Ascending aorta (tissue), 2 donors: ENCODE data around the gene MYO9A. TPM values are rescaled to one million over a fixed set of nuclear protein-coding genes. Genes with fewer than 3 reads are reported as not detected.
"Not testable (repeated sequence)": the region's sequence is repeated elsewhere in the genome, so short reads cannot be mapped to it uniquely, and the experiment has no call there.

Source experiments
- DNase-seq, 2 donors: peaks; one replicate each; pipeline ENCODE4 v3.0.0-alpha.2; 2019; ENCODE audit warnings: low spot score in 2 of 2
- H3K27ac ChIP-seq, 2 donors: fragments of 200-600 bp; sonication (generic); one replicate each; pipeline ENCODE4 v1.5.1; 2016 to 2017; ENCODE audit warnings: mild to moderate bottlenecking in 1 of 2
- H3K27me3 ChIP-seq: fragments of 200-600 bp; sonication (generic); one replicate; pipeline ENCODE4 v1.5.1; 2017
- H3K36me3 ChIP-seq, 2 donors: fragments of 200-600 bp; sonication (generic); one replicate each; pipeline ENCODE4 v1.5.1; 2016
- H3K4me1 ChIP-seq, 2 donors: fragments of 200-600 bp; sonication (generic); one replicate each; pipeline ENCODE4 v1.5.1; 2016 to 2017; ENCODE audit warnings: mild to moderate bottlenecking in 1 of 2
- H3K4me3 ChIP-seq, 2 donors: fragments of 200-600 bp; sonication (generic); one replicate each; pipeline ENCODE4 v1.5.1; 2016 to 2017; ENCODE audit warnings: mild to moderate bottlenecking in 1 of 2
- H3K9me3 ChIP-seq, 2 donors: fragments of 200-600 bp; sonication (generic); one replicate each; pipeline ENCODE4 v1.5.1; 2016
- CTCF ChIP-seq, 3 experiments: fragments of 200-600 bp in 2 of 3; fragments of 450-650 bp in 1 of 3; sonication (generic) in 2 of 3; IDR thresholded peaks; one replicate each; pipeline ENCODE4 v1.5.1; 2016 to 2019; ENCODE audit warnings: antibody characterized with exemption in 3 of 3, mild to moderate bottlenecking in 1 of 3, moderate library complexity in 1 of 3
- intact Hi-C: fragments of 100-400 bp; cut with DNase I; formaldehyde crosslinking; loops from one replicate; pipeline ENCODE4 v1.15.1; 2023
- total RNA-seq: library from RNA; depleted of rRNA; stranded (reverse); fragments of >200 nt; gene quantifications from one replicate; pipeline ENCODE4 v1.1.0, GENCODE V29; 2016

MYO9A gene
- total RNA-seq, 1 donor from 2014 or later = 128 TPM

GRCh38 chr15:72110355-72110754, 7.6 kb downstream of the MYO9A start:
- H3K27ac ChIP-seq = no peak overlapping the region
- no peaks in the 10 kb centered on the region for H3K27me3 ChIP-seq
- H3K36me3 ChIP-seq = no peaks in the 10 kb centered on the region
- TF ChIP-seq CTCF (IDR thresholded peaks at IDR 0.05) = no peak
- intact Hi-C loops = no loop called here
- H3K9me3 ChIP-seq = no peaks in the 10 kb centered on the region
- DNase-seq = no peak
- peaks cover 0 to 2% of the 10 kb centered on the region in 2 donors for H3K4me1 ChIP-seq
- H3K4me3 ChIP-seq = no peak overlapping the region

- Histone ChIP-seq H3K27me3 (no peaks in the 10 kb centered on the region), H3K36me3 (no peaks in the 10 kb centered on the region), H3K4me3 (no peak overlapping the region), H3K9me3 (no peaks in the 10 kb centered on the region), H3K4me1 (peaks cover 0 to 10% of the 10 kb centered on the region in 2 donors), H3K27ac (no peak overlapping the region)
- DNase-seq = no peak
- TF ChIP-seq CTCF (IDR thresholded peaks at IDR 0.05) = no peak
- intact Hi-C loops = no loop called here
Measured at GRCh38 chr15:72106068-72106467, 11.9 kb downstream of the MYO9A start.

GRCh38 chr15:72105111-72105510, 12.8 kb downstream of the MYO9A start:
- peaks cover 0 to 10% of the 10 kb centered on the region in 2 donors for H3K4me1 ChIP-seq
- H3K27me3 ChIP-seq = no peaks in the 10 kb centered on the region
- no peaks in the 10 kb centered on the region for H3K36me3 ChIP-seq
- no peak overlapping the region for H3K4me3 ChIP-seq
- no peak overlapping the region for H3K27ac ChIP-seq
- TF ChIP-seq CTCF (IDR thresholded peaks at IDR 0.05) = no peak
- intact Hi-C loops = no loop called here
- no peaks in the 10 kb centered on the region for H3K9me3 ChIP-seq
- DNase-seq = no peak

DNA sequence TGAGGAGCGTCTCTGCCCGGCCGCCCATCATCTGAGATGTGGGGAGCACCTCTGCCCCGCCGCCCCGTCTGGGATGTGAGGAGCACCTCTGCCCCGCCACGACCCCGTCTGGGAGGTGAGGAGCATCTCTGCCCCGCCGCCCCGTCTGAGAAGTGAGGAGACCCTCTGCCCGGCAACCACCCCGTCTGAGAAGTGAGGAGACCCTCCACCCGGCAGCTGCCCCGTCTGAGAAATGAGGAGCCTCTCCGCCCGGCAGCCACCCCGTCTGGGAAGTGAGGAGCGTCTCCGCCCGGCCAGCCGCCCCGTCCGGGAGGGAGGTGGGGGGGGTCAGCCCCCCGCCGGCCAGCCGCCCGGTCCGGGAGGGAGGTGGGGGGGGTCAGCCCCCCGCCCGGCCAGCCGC, 17.4 kb downstream of the MYO9A start:
- intact Hi-C loops, H3K27me3 ChIP-seq, H3K9me3 ChIP-seq, H3K4me1 ChIP-seq, H3K4me3 ChIP-seq, H3K36me3 ChIP-seq, H3K27ac ChIP-seq, DNase-seq: not testable (repeated sequence)

DNA sequence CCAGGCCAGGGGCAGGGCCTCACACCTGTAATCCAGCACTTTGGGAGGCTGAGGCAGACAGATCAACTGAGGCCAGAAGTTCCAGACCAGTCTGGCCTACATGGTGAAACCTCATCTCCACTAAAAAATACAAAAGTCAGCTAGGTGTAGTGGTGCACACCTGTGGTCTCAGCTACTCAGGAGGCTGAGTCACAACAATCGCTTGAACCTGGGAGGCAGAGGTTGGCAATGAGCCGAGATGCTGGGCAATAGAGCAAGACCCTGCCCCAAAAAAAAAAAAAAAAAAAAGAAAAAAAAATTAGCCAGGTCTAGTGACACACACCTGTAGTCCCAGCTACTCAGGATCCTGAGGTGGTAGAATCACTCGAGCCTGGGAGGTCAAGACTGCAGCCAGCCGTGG, 18.8 kb downstream of the MYO9A start:
- Histone ChIP-seq H3K27me3 (no peaks in the 10 kb centered on the region), H3K4me3 (no peak overlapping the region), H3K9me3 (no peaks in the 10 kb centered on the region), H3K36me3 (no peaks in the 10 kb centered on the region), H3K27ac (no peak overlapping the region), H3K4me1 (peaks cover 0 to 8% of the 10 kb centered on the region in 2 donors)
- DNase-seq = no peak
- intact Hi-C loops = no loop called here
- TF ChIP-seq CTCF (IDR thresholded peaks at IDR 0.05) = no peak

DNA sequence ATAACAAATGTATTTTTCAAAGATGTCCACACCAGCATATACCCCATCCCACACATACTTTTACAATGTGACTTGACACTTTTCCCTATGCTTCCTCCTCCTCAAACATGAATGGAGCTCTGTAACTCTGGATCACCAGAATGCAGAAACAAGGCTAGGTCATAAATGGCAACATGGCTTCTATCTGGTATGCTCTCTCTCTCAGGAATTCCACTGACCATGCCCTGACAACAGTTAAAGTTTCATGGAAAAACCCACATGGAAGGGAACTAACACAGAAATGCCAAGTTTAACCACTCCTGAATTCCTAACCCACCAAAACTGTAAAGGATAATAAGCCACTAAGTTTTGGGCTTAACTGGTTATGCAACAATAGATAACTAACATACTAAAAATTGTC, 19.9 kb downstream of the MYO9A start:
- no peaks in the 10 kb centered on the region for H3K9me3 ChIP-seq
- no peak for DNase-seq
- H3K4me3 ChIP-seq = no peak overlapping the region
- no peaks in the 10 kb centered on the region for H3K27me3 ChIP-seq
- H3K36me3 ChIP-seq = no peaks in the 10 kb centered on the region
- TF ChIP-seq CTCF (IDR thresholded peaks at IDR 0.05) = no peak
- H3K27ac ChIP-seq = no peak overlapping the region
- intact Hi-C loops = no loop called here
- peaks cover 0 to under 1% of the 10 kb centered on the region in 2 donors for H3K4me1 ChIP-seq
